ENCODE measurements around the gene IGF1R. TPM values are rescaled to one million over a fixed set of nuclear protein-coding genes. Genes with fewer than 3 reads are reported as not detected.
A peak's percentile ranks its signal among the peaks of the same experiment; 100 is the strongest.

IGF1R gene
- total RNA-seq, 2 donors from 2014 or later, result 25.7 to 40.1 TPM

- H3K4me1 Mint-ChIP-seq (ENCODE audit: low read depth), result peaks cover 60% of the 10 kb centered on the region
- H3K27ac Mint-ChIP-seq, result no peak overlapping the region
- peak in 1 of 2 donors; percentile 22 for ATAC-seq (replicated peaks in 1 of 2)
- no peaks in the 10 kb centered on the region for H3K27me3 Mint-ChIP-seq (ENCODE audit: low read depth)
- no peaks in the 10 kb centered on the region for H3K36me3 Mint-ChIP-seq (ENCODE audit: insufficient read depth in 2 of 2)
- peak overlapping the region in 1 of 2 donors; percentile 52 for H3K4me3 Mint-ChIP-seq
- H3K9me3 Mint-ChIP-seq, result no peaks in the 10 kb centered on the region
- no peak for DNase-seq
Observed at GRCh38 chr15:98720577-98721565, 72.5 kb downstream of the IGF1R start.

GRCh38 chr15:98722209-98722608 is 73.9 kb downstream of the IGF1R start:
- H3K4me1 Mint-ChIP-seq (ENCODE audit: low read depth), result peaks cover 60% of the 10 kb centered on the region
- DNase-seq (no peak), ATAC-seq (replicated peaks in 1 of 2) (no peak)
- H3K4me3 Mint-ChIP-seq, result no peak overlapping the region
- no peak overlapping the region for H3K27ac Mint-ChIP-seq
- H3K27me3 Mint-ChIP-seq (ENCODE audit: low read depth), result no peaks in the 10 kb centered on the region
- no peaks in the 10 kb centered on the region for H3K36me3 Mint-ChIP-seq (ENCODE audit: insufficient read depth in 2 of 2)
- H3K9me3 Mint-ChIP-seq, result no peaks in the 10 kb centered on the region

DNA sequence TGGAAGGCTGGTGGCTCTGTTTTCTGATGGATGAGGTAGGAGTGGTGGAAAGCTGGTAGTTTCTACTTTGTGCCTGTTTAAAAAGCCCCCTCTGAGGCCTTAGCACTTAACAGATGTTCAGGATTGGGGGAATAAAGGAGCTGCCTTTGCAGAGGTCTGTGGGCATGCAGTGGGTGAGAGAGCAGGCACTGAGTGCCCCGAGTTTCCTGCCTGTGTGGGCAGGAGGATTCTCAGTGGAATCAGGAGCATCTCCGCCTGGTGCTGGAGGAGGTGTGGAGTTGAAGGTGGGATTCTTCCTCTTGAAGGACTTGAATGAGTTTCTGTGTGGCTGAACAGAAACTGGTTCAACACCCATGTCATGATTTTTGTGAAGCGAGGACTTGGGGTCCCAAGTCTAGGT is 74.3 kb downstream of the IGF1R start:
- Mint-ChIP-seq H3K4me1 (ENCODE audit: low read depth) (peaks cover 63% of the 10 kb centered on the region), H3K36me3 (ENCODE audit: insufficient read depth in 2 of 2) (no peaks in the 10 kb centered on the region), H3K9me3 (no peaks in the 10 kb centered on the region), H3K4me3 (no peak overlapping the region), H3K27me3 (ENCODE audit: low read depth) (no peaks in the 10 kb centered on the region), H3K27ac (no peak overlapping the region)
- DNase-seq (no peak), ATAC-seq (replicated peaks in 1 of 2) (no peak)

- ATAC-seq (replicated peaks in 1 of 2) (no peak), DNase-seq (no peak)
- no peaks in the 10 kb centered on the region for H3K36me3 Mint-ChIP-seq (ENCODE audit: insufficient read depth in 2 of 2)
- H3K9me3 Mint-ChIP-seq, result no peaks in the 10 kb centered on the region
- H3K4me1 Mint-ChIP-seq (ENCODE audit: low read depth), result peaks cover 60% of the 10 kb centered on the region
- H3K27me3 Mint-ChIP-seq (ENCODE audit: low read depth), result no peaks in the 10 kb centered on the region
- H3K4me3 Mint-ChIP-seq, result no peak overlapping the region
- H3K27ac Mint-ChIP-seq, result no peak overlapping the region
Observed at GRCh38 chr15:98723195-98723594, 74.9 kb downstream of the IGF1R start.

GRCh38 chr15:98724048-98724447 is 75.7 kb downstream of the IGF1R start:
- Mint-ChIP-seq H3K36me3 (ENCODE audit: insufficient read depth in 2 of 2) (no peaks in the 10 kb centered on the region), H3K27ac (no peak overlapping the region), H3K9me3 (no peaks in the 10 kb centered on the region), H3K4me3 (no peak overlapping the region), H3K27me3 (ENCODE audit: low read depth) (no peaks in the 10 kb centered on the region), H3K4me1 (ENCODE audit: low read depth) (peaks cover 57% of the 10 kb centered on the region)
- DNase-seq (no peak), ATAC-seq (replicated peaks in 1 of 2) (no peak)

GRCh38 chr15:98724494-98724893 is 76.2 kb downstream of the IGF1R start:
- Mint-ChIP-seq H3K36me3 (ENCODE audit: insufficient read depth in 2 of 2) (no peaks in the 10 kb centered on the region), H3K4me1 (ENCODE audit: low read depth) (peaks cover 57% of the 10 kb centered on the region), H3K4me3 (no peak overlapping the region), H3K27ac (no peak overlapping the region), H3K9me3 (no peaks in the 10 kb centered on the region), H3K27me3 (ENCODE audit: low read depth) (no peaks in the 10 kb centered on the region)
- ATAC-seq (replicated peaks in 1 of 2), result no peak
- DNase-seq, result no peak

- H3K36me3 Mint-ChIP-seq (ENCODE audit: insufficient read depth in 2 of 2), result no peaks in the 10 kb centered on the region
- DNase-seq, result no peak
- no peaks in the 10 kb centered on the region for H3K9me3 Mint-ChIP-seq
- ATAC-seq (replicated peaks in 1 of 2), result no peak
- no peaks in the 10 kb centered on the region for H3K27me3 Mint-ChIP-seq (ENCODE audit: low read depth)
- H3K4me3 Mint-ChIP-seq, result no peak overlapping the region
- peaks cover 53% of the 10 kb centered on the region for H3K4me1 Mint-ChIP-seq (ENCODE audit: low read depth)
- no peak overlapping the region for H3K27ac Mint-ChIP-seq
Observed at GRCh38 chr15:98725874-98726273, 77.5 kb downstream of the IGF1R start.

DNA sequence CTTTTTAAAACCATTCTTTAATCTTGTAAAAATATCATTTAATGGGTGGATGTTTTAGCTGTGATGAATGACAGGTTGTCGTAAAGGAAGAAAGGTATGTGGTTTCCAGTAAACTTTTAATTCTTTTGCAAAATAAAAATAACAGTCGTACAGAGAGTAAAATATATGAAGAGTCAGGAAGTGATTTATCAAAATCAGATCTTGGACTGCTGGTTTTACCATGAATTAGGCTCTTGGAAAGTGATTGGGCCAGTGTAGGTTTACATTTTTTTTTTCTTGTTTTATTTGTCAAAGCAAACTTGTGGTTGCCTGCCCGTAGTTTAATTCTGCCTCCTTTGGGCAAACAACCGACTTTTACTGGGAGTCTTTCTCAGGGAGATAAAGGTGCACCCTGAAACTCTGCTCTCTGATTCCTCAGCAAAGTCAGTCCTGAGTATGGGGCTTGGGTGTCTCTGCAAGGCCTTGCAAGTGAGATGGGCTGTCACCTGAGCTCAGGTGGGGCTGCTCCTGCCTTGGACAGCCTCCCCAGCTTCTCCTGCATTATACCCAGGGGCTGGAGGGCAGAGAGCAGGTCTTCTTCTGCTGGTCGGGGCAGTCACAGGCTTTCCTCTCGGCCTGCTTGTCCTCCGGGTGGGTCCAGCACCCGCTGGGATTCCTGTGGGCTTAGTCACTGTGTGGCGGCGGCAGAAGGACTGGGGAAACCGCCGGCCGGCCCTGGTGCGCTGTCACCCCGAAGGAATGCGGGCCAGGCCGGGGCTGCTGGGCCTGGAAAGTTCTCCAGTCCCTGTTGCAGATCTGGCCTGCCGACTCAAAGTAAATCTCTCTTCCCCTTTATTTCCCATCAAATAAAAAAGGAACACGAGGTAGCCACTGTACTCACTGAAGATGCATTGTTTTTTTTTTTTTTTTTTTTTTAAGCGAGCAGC is 79.0 kb downstream of the IGF1R start:
- Mint-ChIP-seq H3K4me1 (ENCODE audit: low read depth) (peaks cover 40% of the 10 kb centered on the region), H3K36me3 (ENCODE audit: insufficient read depth in 2 of 2) (no peaks in the 10 kb centered on the region), H3K4me3 (no peak overlapping the region), H3K9me3 (no peaks in the 10 kb centered on the region), H3K27me3 (ENCODE audit: low read depth) (no peaks in the 10 kb centered on the region), H3K27ac (no peak overlapping the region)
- no peak for DNase-seq
- ATAC-seq (replicated peaks in 1 of 2), result no peak

DNA sequence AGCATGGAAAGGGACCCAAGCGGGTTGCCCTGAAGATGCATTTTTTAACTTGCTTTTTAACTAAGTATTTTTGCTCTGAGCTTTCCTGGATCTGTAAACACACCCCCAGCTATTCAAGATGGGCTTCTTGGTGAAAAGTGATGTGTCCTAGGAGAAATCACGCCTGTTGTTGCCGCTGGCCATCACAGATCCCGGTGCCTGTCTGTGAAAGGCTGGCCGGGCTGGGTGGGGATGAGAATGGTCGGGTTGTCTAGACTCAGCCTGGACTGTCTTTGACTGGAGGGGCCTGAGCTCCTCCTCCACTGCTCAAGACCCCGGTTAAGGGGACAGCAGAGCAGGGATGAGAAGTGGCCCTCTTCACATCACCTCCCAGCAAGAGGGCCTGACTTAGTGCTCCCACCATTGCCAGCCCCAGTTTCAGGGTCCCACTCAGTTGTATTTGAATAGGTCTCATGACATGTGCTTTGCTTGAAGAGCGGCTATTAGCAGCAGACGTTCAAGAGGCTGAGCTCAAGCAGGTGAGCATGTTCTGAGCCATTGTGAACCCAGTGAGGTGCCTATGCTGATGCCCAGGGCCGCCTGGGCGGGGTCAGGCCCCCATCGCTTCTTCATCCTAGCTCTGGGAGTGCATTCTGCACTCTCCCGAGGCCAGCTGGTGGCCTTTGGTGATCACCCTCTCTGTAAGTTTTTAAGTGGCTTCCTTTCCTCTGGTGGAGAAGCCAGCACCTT is 79.9 kb downstream of the IGF1R start:
- Mint-ChIP-seq H3K27me3 (ENCODE audit: low read depth) (no peaks in the 10 kb centered on the region), H3K9me3 (no peaks in the 10 kb centered on the region), H3K27ac (no peak overlapping the region), H3K4me1 (ENCODE audit: low read depth) (peaks cover 33% of the 10 kb centered on the region), H3K36me3 (ENCODE audit: insufficient read depth in 2 of 2) (no peaks in the 10 kb centered on the region), H3K4me3 (no peak overlapping the region)
- no peak for DNase-seq
- no peak for ATAC-seq (replicated peaks in 1 of 2)

DNA sequence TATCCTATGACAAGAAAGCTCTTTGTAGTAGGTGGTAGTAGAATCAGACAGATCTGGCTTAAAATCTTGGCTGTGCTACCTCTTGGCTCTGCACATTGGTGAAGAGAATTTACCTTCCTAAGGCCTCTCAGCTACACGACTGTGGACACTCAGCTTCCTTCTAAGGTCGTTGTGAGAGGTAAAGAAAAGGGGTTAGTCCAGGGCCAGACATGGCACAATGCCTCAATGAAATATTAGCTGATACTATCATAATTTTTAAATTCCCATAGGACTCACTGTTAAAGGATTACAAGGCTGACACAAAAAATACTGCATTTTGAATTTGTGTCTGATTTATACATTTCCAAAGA is 80.4 kb downstream of the IGF1R start:
- no peaks in the 10 kb centered on the region for H3K9me3 Mint-ChIP-seq
- H3K27ac Mint-ChIP-seq, result no peak overlapping the region
- no peaks in the 10 kb centered on the region for H3K27me3 Mint-ChIP-seq (ENCODE audit: low read depth)
- peaks cover 34% of the 10 kb centered on the region for H3K4me1 Mint-ChIP-seq (ENCODE audit: low read depth)
- H3K36me3 Mint-ChIP-seq (ENCODE audit: insufficient read depth in 2 of 2), result no peaks in the 10 kb centered on the region
- ATAC-seq (replicated peaks in 1 of 2) (no peak), DNase-seq (no peak)
- no peak overlapping the region for H3K4me3 Mint-ChIP-seq

DNA sequence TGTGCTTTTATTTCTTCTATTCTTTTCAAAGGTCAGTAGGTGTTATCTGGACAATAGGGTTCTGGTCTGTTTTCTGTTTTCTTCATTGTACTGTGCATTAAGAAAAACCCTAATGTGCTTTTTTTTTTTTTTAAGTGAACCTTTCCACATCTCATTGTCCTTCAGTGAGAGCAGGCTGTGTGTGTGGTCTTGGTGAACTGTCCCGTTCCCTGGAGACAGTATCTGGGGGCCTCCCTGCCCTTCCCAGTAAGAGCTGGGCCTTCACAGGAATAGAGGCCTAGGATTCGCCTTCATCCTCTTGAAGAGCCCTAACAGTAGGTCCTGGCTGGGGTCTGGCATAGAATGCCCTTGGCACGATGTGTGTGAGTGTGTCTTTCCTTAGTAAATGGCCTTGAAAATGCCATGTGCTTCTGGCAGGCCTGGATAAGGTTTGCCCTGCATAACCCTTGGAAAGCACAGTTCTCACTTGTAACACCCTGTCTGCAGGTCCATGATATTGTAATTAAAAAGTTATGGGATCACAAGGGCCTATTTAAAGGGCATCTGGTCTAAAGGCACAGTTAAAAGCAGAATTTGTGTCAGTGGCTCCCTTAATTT is 81.2 kb downstream of the IGF1R start:
- H3K27ac Mint-ChIP-seq, result no peak overlapping the region
- H3K4me1 Mint-ChIP-seq (ENCODE audit: low read depth), result peaks cover 39% of the 10 kb centered on the region

DNA sequence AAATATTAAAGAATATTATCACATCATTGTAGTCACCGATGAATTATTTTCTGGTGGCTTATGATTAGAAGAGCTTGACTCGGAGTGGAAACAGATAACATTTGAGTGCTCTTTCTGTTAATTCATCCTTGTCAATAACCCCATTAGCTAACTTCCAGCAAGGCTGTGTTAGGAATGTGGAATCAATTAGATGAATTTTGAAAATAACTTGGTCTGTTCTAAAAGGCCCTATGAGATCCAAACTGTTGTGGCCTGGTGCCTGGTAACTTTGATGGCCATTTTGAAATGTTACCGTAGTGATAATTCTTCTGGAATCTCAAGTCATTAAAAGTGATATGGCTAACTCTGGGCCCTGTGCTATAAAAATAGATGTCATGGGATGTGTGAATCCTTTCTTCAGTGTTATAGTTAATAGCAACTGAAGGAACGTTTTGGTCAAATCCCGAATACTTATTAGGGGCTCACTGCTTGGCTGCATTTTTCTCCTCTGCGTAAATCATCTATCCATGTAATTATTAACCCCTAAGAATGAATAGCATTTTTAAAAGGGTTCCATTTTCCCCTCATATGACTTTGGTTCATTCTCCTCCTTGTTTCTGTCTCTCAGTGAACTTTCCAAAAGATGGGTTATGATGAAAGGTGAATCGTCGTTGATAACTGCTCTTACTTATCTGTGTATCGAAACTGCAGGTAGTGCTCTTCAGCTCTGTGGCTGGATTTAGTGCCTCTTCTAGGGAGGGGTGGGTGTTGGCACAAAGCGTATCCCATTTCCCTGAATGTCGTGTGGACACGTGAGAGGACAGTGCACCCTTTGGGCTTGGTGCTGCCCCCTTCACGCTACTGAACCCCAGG is 82.7 kb downstream of the IGF1R start:
- Mint-ChIP-seq H3K4me1 (ENCODE audit: low read depth) (peaks cover 54% of the 10 kb centered on the region), H3K36me3 (ENCODE audit: insufficient read depth in 2 of 2) (no peaks in the 10 kb centered on the region), H3K9me3 (no peaks in the 10 kb centered on the region), H3K4me3 (no peak overlapping the region), H3K27ac (no peak overlapping the region), H3K27me3 (ENCODE audit: low read depth) (no peaks in the 10 kb centered on the region)
- ATAC-seq (replicated peaks in 1 of 2), result peak in 1 of 2 donors; percentile 51
- DNase-seq, result no peak

More for the DNA sequence above, 81.2 kb downstream of the IGF1R start:
- H3K36me3 Mint-ChIP-seq (ENCODE audit: insufficient read depth in 2 of 2), result no peaks in the 10 kb centered on the region
- no peak overlapping the region for H3K4me3 Mint-ChIP-seq
- H3K9me3 Mint-ChIP-seq, result no peaks in the 10 kb centered on the region
- H3K27me3 Mint-ChIP-seq (ENCODE audit: low read depth), result no peaks in the 10 kb centered on the region
- DNase-seq (no peak), ATAC-seq (replicated peaks in 1 of 2) (no peak)

Measured in activated T-cell treated with anti-CD3 and anti-CD28 coated beads, Interleukin-2, amount 50 U/mL, for 72 hours (primary cell).